ENCODE results near the gene TOX3.

DNA sequence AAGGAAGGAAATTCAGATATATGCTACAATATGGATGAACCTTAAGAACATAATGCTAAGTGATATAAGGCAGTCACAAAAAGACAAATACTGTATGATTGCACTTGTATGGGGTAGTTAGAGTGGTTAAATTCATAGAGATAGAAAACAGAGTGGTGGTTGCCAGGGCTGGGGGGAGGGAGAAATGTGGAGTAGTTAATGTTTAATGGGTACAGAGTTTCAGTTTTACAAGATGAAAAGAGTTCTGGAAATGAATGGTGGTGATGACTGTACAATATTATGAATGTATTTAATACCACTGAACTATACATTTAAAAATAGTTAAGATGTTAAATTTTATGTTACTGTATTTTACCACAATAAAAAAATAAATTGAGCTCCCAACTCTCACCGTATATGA, 157.9 kb downstream of the TOX3 start:
- TF ChIP-seq CHD2 (IDR thresholded peaks at IDR 0.05; ENCODE audit: low read length, partially characterized antibody), result no peak
- TF ChIP-seq JUN (IDR thresholded peaks at IDR 0.05), result no peak
- TF ChIP-seq, protein P1, sequence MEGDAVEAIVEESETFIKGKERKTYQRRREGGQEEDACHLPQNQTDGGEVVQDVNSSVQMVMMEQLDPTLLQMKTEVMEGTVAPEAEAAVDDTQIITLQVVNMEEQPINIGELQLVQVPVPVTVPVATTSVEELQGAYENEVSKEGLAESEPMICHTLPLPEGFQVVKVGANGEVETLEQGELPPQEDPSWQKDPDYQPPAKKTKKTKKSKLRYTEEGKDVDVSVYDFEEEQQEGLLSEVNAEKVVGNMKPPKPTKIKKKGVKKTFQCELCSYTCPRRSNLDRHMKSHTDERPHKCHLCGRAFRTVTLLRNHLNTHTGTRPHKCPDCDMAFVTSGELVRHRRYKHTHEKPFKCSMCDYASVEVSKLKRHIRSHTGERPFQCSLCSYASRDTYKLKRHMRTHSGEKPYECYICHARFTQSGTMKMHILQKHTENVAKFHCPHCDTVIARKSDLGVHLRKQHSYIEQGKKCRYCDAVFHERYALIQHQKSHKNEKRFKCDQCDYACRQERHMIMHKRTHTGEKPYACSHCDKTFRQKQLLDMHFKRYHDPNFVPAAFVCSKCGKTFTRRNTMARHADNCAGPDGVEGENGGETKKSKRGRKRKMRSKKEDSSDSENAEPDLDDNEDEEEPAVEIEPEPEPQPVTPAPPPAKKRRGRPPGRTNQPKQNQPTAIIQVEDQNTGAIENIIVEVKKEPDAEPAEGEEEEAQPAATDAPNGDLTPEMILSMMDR (IDR thresholded peaks at IDR 0.05), result no peak
- no peak for TF ChIP-seq EP300 (IDR thresholded peaks at IDR 0.05)
